BLaER1 treated with 17β-estradiol and CSF1 and Interleukin-3, amounts not matched to agents 10 nM and 100 nM (cell line): ENCODE measurements around the gene NAA16.

Source experiments
- H3K27ac ChIP-seq, 11 experiments: shearing (Covaris generic); formaldehyde crosslinking; 2 replicates each; pipeline ENCODE4 v1.8.1; 2022
- H3K27me3 ChIP-seq, 11 experiments: shearing (Covaris generic); formaldehyde crosslinking; 2 replicates each; pipeline ENCODE4 v1.8.1; 2022
- H3K36me3 ChIP-seq, 11 experiments: shearing (Covaris generic); formaldehyde crosslinking; 2 replicates each; pipeline ENCODE4 v1.8.1; 2022
- H3K4me1 ChIP-seq, 10 experiments: shearing (Covaris generic); formaldehyde crosslinking; 2 replicates each; pipeline ENCODE4 v1.8.1; 2022
- H3K4me2 ChIP-seq, 11 experiments: shearing (Covaris generic); formaldehyde crosslinking; 2 replicates each; pipeline ENCODE4 v1.8.1; 2022
- H3K4me3 ChIP-seq, 10 experiments: shearing (Covaris generic); formaldehyde crosslinking; 2 replicates each; pipeline ENCODE4 v1.8.1; 2022
- H3K9ac ChIP-seq, 11 experiments: shearing (Covaris generic); formaldehyde crosslinking; 2 replicates each; pipeline ENCODE4 v1.8.1; 2022
- H3K9me3 ChIP-seq, 11 experiments: shearing (Covaris generic); formaldehyde crosslinking; replicated peaks in 1 of 11; 2 replicates each; pipeline ENCODE4 v1.8.1; 2022
- H4K20me1 ChIP-seq, 11 experiments: shearing (Covaris generic); formaldehyde crosslinking; 2 replicates each; pipeline ENCODE4 v1.8.1; 2022
- Cebpa-rat ChIP-seq, 11 experiments: shearing (Covaris generic); IDR thresholded peaks; 2 replicates each; pipeline ENCODE4 v1.8.1; 2022

Gene NAA16

DNA sequence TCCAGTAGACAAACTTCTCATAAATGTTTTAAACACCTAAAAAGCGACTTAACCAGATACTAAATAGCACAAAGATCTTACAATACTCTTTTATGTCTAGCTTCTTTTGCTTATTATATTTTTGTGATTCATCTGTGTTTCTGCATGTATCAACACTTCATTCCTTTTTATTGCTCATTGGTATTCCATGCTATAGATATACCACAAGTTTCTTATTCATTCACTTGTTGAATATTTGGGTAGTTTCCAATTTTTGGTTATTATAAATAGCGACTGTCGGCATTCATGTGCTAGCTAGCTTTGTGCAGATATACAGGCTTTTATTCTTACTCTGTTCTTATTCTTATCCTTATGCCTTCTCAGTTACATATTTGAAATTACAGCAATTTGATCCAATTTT is 96.3 kb downstream of the NAA16 start:
- no peaks in the 10 kb centered on the region for H3K36me3 ChIP-seq
- H3K27ac ChIP-seq: no peak overlapping the region
- H3K4me3 ChIP-seq: no peak overlapping the region
- no peak for TF ChIP-seq Cebpa-rat (IDR thresholded peaks at IDR 0.05)
- H3K4me1 ChIP-seq: no peaks in the 10 kb centered on the region
- no peak overlapping the region for H3K9ac ChIP-seq
- peaks cover 0 to 8% (median 0%) of the 10 kb centered on the region in 11 experiments; a peak in 3 of 22 replicates for H3K9me3 ChIP-seq
- H4K20me1 ChIP-seq: no peaks in the 10 kb centered on the region
- H3K27me3 ChIP-seq: no peaks in the 10 kb centered on the region
- H3K4me2 ChIP-seq: no peak overlapping the region

DNA sequence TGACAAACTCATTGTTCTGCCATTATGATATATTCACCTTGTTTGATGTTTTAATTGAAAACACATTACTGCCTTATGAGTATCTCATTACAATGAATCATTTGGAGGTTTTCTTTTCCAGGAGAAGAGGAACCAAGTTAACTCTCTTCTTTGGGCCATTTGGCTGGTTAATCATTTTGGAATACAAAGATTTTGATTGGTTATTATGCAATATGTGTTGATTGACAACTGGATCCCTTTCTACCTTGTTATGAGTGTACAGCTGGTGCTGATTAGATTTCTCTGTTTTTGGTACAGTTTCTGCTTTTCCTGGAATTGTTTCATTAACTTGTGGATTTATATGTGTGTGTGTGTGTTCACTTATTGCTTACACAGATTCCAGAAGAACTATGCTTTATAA is 97.1 kb downstream of the NAA16 start:
- Histone ChIP-seq H3K4me2 (no peak overlapping the region), H3K36me3 (no peaks in the 10 kb centered on the region), H4K20me1 (no peaks in the 10 kb centered on the region), H3K9ac (no peak overlapping the region), H3K9me3 (peaks cover 0 to 8% (median 0%) of the 10 kb centered on the region in 11 experiments; a peak in 3 of 22 replicates), H3K4me3 (no peak overlapping the region), H3K27ac (no peak overlapping the region), H3K4me1 (no peaks in the 10 kb centered on the region), H3K27me3 (no peaks in the 10 kb centered on the region)
- TF ChIP-seq Cebpa-rat (IDR thresholded peaks at IDR 0.05): no peak

DNA sequence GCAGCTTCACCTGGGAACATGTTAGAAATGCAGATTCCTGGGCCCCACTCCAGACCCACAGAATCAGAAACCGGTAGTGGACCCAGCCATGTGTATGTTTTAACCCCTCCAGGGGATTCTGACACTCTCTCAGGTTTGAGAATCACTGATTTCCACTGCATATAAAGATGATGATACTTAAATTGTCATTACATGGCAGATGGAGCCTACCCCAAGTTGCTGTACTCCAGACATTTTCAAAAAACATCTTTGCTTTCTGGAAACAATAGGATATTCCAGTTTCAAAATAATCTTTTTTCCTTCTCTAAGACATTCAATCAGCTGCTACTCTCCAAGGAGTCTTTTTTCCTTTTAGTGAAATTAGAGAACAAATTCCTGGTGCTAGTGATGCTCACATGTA is 97.7 kb downstream of the NAA16 start:
- H3K9me3 ChIP-seq: peaks cover 0 to 4% (median 0%) of the 10 kb centered on the region in 11 experiments; a peak in 3 of 22 replicates
- no peak overlapping the region for H3K4me2 ChIP-seq
- H4K20me1 ChIP-seq: no peaks in the 10 kb centered on the region
- no peak for TF ChIP-seq Cebpa-rat (IDR thresholded peaks at IDR 0.05)
- no peaks in the 10 kb centered on the region for H3K27me3 ChIP-seq
- H3K9ac ChIP-seq: no peak overlapping the region
- H3K4me3 ChIP-seq: no peak overlapping the region
- no peaks in the 10 kb centered on the region for H3K4me1 ChIP-seq
- no peak overlapping the region for H3K27ac ChIP-seq
- no peaks in the 10 kb centered on the region for H3K36me3 ChIP-seq

DNA sequence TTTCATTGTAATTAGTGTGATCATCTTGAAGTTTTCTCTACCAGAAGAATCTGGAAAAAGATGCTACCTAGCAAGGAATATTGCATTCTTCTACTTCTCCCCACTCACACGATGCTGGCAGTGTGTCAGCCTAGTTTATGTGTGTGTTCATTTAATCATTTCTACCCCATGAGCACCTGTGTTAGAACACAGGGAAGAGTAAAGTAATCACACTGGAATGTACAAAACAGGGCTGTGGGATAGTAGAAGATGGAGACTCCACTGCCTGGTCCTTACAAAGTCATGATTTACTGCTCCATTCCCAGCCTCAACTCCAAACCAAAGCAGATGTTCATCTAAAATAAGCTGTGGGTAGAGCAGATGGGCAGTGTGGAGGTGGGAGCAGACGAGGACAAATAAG is 98.5 kb downstream of the NAA16 start:
- Histone ChIP-seq H3K4me1 (no peaks in the 10 kb centered on the region), H3K36me3 (no peaks in the 10 kb centered on the region), H3K4me3 (no peak overlapping the region), H4K20me1 (no peaks in the 10 kb centered on the region), H3K27me3 (no peaks in the 10 kb centered on the region), H3K9ac (no peak overlapping the region), H3K4me2 (no peak overlapping the region), H3K9me3 (no peaks in the 10 kb centered on the region), H3K27ac (no peak overlapping the region)
- TF ChIP-seq Cebpa-rat (IDR thresholded peaks at IDR 0.05): no peak

DNA sequence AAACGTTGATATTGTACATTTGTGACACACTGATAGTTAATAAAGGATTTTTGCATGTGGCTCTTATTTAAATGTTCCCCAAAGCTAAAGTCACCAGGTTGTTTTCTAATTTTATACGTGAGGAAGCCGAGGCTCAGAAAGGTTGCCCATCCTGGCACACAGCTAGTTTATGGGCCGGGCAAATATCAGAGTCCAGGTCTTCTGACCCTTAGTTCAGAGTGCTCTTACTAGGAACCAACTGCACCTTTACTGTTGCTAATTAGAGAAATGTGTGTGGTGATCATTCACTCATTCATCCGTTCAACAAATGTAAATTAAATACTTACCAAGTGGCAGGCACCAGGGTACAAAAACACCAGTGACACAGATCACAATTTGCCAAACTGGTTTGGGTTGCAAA is 100.0 kb downstream of the NAA16 start:
- 0 out of 22 replicates have a peak, but pooled peaks cover 0 to 7% (median 0%) of the 10 kb centered on the region in 11 experiments for H3K9me3 ChIP-seq
- no peak for TF ChIP-seq Cebpa-rat (IDR thresholded peaks at IDR 0.05)

DNA sequence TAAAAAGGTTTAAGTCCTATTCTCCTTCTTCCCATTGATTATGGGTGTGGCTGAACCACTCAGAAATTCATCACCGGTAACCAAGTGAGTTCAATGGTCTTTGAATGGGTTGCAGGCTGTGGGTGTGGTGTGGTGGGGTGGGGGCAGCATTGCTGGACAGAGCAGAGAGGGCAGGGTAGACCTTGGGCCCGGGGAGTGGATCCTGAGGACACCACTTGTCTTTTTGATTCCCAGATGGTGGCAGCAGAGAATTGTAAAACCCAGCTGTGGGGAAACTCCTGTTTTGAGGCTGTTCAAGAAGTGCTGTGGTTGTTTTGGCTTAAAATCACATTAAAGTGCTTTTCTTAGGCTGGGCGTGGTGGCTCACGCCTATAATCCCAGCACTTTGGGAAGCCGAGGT is 100.5 kb downstream of the NAA16 start:
- H3K27ac ChIP-seq: no peak overlapping the region
- H3K9ac ChIP-seq: no peak overlapping the region
- no peaks in the 10 kb centered on the region for H3K36me3 ChIP-seq
- 0 out of 22 replicates have a peak, but pooled peaks cover 0 to 9% (median 0%) of the 10 kb centered on the region in 11 experiments for H3K9me3 ChIP-seq
- no peaks in the 10 kb centered on the region for H4K20me1 ChIP-seq
- H3K4me2 ChIP-seq: no peak overlapping the region
- no peak overlapping the region for H3K4me3 ChIP-seq
- no peak for TF ChIP-seq Cebpa-rat (IDR thresholded peaks at IDR 0.05)
- no peaks in the 10 kb centered on the region for H3K27me3 ChIP-seq
- no peaks in the 10 kb centered on the region for H3K4me1 ChIP-seq

More for the DNA sequence above, 100.0 kb downstream of the NAA16 start:
- H4K20me1 ChIP-seq: no peaks in the 10 kb centered on the region
- no peak overlapping the region for H3K27ac ChIP-seq
- no peak overlapping the region for H3K4me2 ChIP-seq
- no peak overlapping the region for H3K4me3 ChIP-seq
- H3K9ac ChIP-seq: no peak overlapping the region
- no peaks in the 10 kb centered on the region for H3K4me1 ChIP-seq
- H3K27me3 ChIP-seq: no peaks in the 10 kb centered on the region
- H3K36me3 ChIP-seq: no peaks in the 10 kb centered on the region

DNA sequence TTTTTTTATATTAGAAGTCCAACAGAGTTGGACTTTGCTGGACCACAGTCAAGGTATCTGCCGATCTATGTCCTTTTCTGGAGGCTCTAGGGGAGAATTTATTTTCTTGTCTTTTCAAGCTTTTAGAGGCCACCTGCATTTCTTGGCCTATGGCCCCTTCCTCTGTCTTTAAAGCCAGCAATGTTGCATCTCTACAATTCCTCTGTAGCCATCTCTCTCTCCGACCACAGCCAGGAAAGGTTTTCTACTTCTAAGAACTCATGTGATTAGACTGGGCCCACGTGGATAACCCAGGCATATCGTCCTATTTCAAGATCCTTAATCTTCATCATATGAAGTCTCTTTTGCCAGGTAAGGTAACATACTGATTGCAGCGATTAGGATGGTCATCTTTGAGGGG is 102.8 kb downstream of the NAA16 start:
- H3K9ac ChIP-seq: no peak overlapping the region
- H3K9me3 ChIP-seq: 0 out of 22 replicates have a peak, but pooled peaks cover 0 to 9% (median 0%) of the 10 kb centered on the region in 11 experiments
- H4K20me1 ChIP-seq: no peaks in the 10 kb centered on the region
- no peaks in the 10 kb centered on the region for H3K27me3 ChIP-seq
- no peak for TF ChIP-seq Cebpa-rat (IDR thresholded peaks at IDR 0.05)
- H3K4me3 ChIP-seq: no peak overlapping the region
- no peak overlapping the region for H3K27ac ChIP-seq
- no peaks in the 10 kb centered on the region for H3K36me3 ChIP-seq
- peaks cover 0 to 4% (median 0%) of the 10 kb centered on the region in 10 experiments; a peak in 2 of 20 replicates for H3K4me1 ChIP-seq
- no peak overlapping the region for H3K4me2 ChIP-seq

DNA sequence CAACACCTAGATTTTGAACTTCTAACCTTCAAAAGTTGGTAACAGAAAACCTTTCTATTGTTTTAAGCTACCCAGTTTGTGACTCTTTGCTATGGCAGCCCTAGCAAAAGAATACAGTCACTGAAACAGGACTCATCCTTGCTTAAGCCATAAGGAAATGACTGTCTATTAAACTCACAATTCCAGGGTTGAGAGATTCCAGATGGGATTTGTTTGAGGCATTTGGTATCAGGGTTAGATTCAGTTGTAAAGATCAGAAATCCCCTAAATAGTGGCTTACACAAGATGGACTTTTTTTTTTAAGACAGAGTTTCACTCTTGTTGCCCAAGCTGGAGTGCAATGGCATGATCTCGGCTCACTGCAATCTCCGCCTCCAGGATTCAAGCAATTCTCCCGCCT is 105.2 kb downstream of the NAA16 start:
- TF ChIP-seq Cebpa-rat (IDR thresholded peaks at IDR 0.05): no peak
- H3K4me3 ChIP-seq: no peak overlapping the region
- H4K20me1 ChIP-seq: no peaks in the 10 kb centered on the region

DNA sequence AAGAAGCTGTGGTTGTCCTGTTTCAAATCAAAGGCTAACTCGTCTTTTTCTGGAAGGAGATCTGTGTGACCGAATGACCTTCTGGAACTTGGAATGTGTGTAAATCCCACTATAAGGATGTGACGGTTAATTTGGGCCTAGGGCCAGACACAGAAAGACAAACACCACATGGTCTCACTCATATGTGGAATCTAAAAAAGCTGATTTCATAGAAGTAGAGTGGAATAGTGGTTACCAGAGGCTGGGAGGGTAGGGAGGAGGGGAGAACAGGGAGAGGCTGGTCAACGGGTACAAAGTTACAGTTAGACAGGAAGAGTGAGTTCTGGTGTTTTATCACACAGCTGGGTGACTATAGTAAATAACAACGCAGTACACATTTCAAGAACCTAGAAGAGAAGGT is 107.0 kb downstream of the NAA16 start:
- H3K9ac ChIP-seq: no peak overlapping the region
- H3K27ac ChIP-seq: no peak overlapping the region
- H3K4me1 ChIP-seq: peaks cover 0 to 4% (median 0%) of the 10 kb centered on the region in 10 experiments; a peak in 2 of 20 replicates
- H3K4me3 ChIP-seq: no peak overlapping the region
- H3K9me3 ChIP-seq: 0 out of 22 replicates have a peak, but pooled peaks cover 0 to 9% (median 0%) of the 10 kb centered on the region in 11 experiments
- no peaks in the 10 kb centered on the region for H3K36me3 ChIP-seq
- H4K20me1 ChIP-seq: no peaks in the 10 kb centered on the region
- no peak overlapping the region; a peak in 1 of 22 replicates for H3K4me2 ChIP-seq
- H3K27me3 ChIP-seq: no peaks in the 10 kb centered on the region
- TF ChIP-seq Cebpa-rat (IDR thresholded peaks at IDR 0.05): no peak

More for the DNA sequence above, 105.2 kb downstream of the NAA16 start:
- Histone ChIP-seq H3K36me3 (no peaks in the 10 kb centered on the region), H3K27me3 (no peaks in the 10 kb centered on the region), H3K4me2 (no peak overlapping the region), H3K9ac (no peak overlapping the region), H3K4me1 (peaks cover 0 to 4% (median 0%) of the 10 kb centered on the region in 10 experiments; a peak in 2 of 20 replicates), H3K27ac (no peak overlapping the region), H3K9me3 (0 out of 22 replicates have a peak, but pooled peaks cover 0 to 9% (median 0%) of the 10 kb centered on the region in 11 experiments)

DNA sequence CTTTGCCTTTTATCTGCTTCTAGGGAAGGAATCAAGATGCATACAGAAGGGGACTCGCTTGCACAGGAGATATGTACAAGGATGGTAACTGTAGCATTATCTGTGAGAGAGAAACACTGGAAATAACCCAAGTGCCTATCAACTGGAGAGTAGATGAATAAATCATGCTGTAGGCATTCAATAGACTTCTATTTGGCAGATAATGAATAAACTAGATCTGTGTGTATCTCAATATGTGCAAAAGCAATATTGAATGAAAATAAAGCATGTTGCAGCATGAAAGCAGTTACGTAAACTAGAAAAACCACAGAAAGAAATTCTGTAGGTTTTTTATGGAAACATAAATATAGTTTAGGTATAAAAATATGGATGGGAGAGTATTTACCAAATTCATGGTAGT is 107.7 kb downstream of the NAA16 start:
- Histone ChIP-seq H3K27ac (no peak overlapping the region), H3K27me3 (no peaks in the 10 kb centered on the region), H3K4me1 (peaks cover 0 to 4% (median 0%) of the 10 kb centered on the region in 10 experiments; a peak in 2 of 20 replicates), H3K9ac (no peak overlapping the region), H3K9me3 (0 out of 22 replicates have a peak, but pooled peaks cover 0 to 9% (median 0%) of the 10 kb centered on the region in 11 experiments), H4K20me1 (no peaks in the 10 kb centered on the region), H3K36me3 (no peaks in the 10 kb centered on the region), H3K4me2 (peak overlapping the region in 1 of 11 experiments; percentile 9; a peak in 1 of 22 replicates), H3K4me3 (no peak overlapping the region)
- TF ChIP-seq Cebpa-rat (IDR thresholded peaks at IDR 0.05): no peak
